Lung (tissue), 12 donors: ENCODE results near the gene PRDM15. TPM values are rescaled to one million over a fixed set of nuclear protein-coding genes. Genes with fewer than 3 reads are reported as not detected.

Experiments
- ATAC-seq: fragments of 200-7000 bp; cut with Tn5 transposase; one replicate; pipeline ENCODE4 v1.9.1; 2020; ENCODE audit warnings: moderate number of reproducible peaks; ENCODE audit not compliant: insufficient read depth, low FRiP score
- DNase-seq, 3 donors: peaks; one replicate each; pipeline ENCODE4 v3.0.0-alpha.2; 2013 to 2017
- H3K27ac ChIP-seq, 2 donors: one replicate each; pipeline ENCODE4 v1.5.1; 2013; ENCODE audit warnings: mild to moderate bottlenecking in 2 of 2, moderate library complexity in 2 of 2, control low read depth in 1 of 2, inconsistent platforms in 1 of 2, low read depth in 1 of 2, low read length in 1 of 2
- H3K27me3 ChIP-seq, 3 donors: one replicate each; pipeline ENCODE4 v1.5.1; 2013; ENCODE audit warnings: low read length in 2 of 3; ENCODE audit not compliant: control insufficient read depth in 3 of 3, insufficient read depth in 3 of 3
- H3K36me3 ChIP-seq, 4 donors: one replicate each; pipeline ENCODE4 v1.5.1; 2013; ENCODE audit warnings: low read length in 4 of 4, mild to moderate bottlenecking in 1 of 4, moderate library complexity in 1 of 4; ENCODE audit not compliant: control insufficient read depth in 4 of 4, insufficient read depth in 4 of 4
- H3K4me1 ChIP-seq, 5 donors: one replicate each; pipeline ENCODE4 v1.5.1; 2013; ENCODE audit warnings: low read length in 5 of 5, mild to moderate bottlenecking in 2 of 5, moderate library complexity in 1 of 5; ENCODE audit not compliant: control insufficient read depth in 5 of 5, insufficient read depth in 5 of 5
- H3K4me3 ChIP-seq: one replicate; pipeline ENCODE4 v1.5.1; 2013; ENCODE audit warnings: mild to moderate bottlenecking, control low read depth, moderate library complexity
- H3K9ac ChIP-seq, 2 donors: one replicate each; pipeline ENCODE4 v1.5.1; 2013; ENCODE audit warnings: low read length in 2 of 2, control low read depth in 1 of 2; ENCODE audit not compliant: insufficient read depth in 1 of 2
- H3K9me3 ChIP-seq, 4 donors: one replicate each; pipeline ENCODE4 v1.5.1; 2013; ENCODE audit warnings: low read length in 3 of 4, mild to moderate bottlenecking in 1 of 4, moderate library complexity in 1 of 4; ENCODE audit not compliant: control insufficient read depth in 4 of 4, insufficient read depth in 3 of 4
- CTCF ChIP-seq: IDR thresholded peaks from 2 replicates; pipeline ENCODE4 v1.5.1; 2012; ENCODE audit warnings: mild to moderate bottlenecking; ENCODE audit errors: control extremely low read depth, extremely low read depth
- WGBS, 2 donors: extraction: QIAGEN DNeasy Blood & Tissue Kit; methylation state at CpG; one replicate each; pipeline ENCODE4 v1.1.7; 2013; 5-methylcytosine and 5-hydroxymethylcytosine counted together
- polyA plus RNA-seq, 2 donors: library from polyadenylated mRNA; stranded (reverse); fragments of 200-250 nt; gene quantifications; one replicate each; pipeline ENCODE4 v1.2.1, GENCODE V29; 2013
- total RNA-seq, 2 donors: library from RNA; depleted of rRNA in 1 of 2; stranded (reverse); fragments of >200 nt in 1 of 2; gene quantifications; one replicate each; pipeline ENCODE4 v1.2.1, GENCODE V29; 2014 to 2021
- donor health status: control.
- donor health status: control.
- donor health status: Bipolar disorder and iron deficiency.
- donor health status: healthy.
- donor health status: DM: yes; HTN: yes; CAD: no.

The PRDM15 gene
- total and polyA plus RNA-seq, 4 donors: 2.4 to 7.2 (median 4.1) TPM

GRCh38 chr21:41881051-41881450 lies 1.9 kb upstream of the PRDM15 start:
- Histone ChIP-seq H3K27ac (no peak overlapping the region), H3K9me3 (no peaks in the 10 kb centered on the region), H3K4me3 (no peak overlapping the region), H3K27me3 (no peaks in the 10 kb centered on the region), H3K4me1 (peaks cover 0 to 10% (median 2%) of the 10 kb centered on the region in 5 donors), H3K36me3 (no peaks in the 10 kb centered on the region), H3K9ac (no peak overlapping the region)
- no peak for TF ChIP-seq CTCF
- no peak for DNase-seq
- 85% methylated on average over 6 of the region's 6 CpGs for WGBS, 2 donors
- no peak for ATAC-seq

- no peaks in the 10 kb centered on the region for H3K9me3 ChIP-seq
- H3K27ac ChIP-seq: no peak overlapping the region
- WGBS, 2 donors: 88 to 90% methylated on average over 9 of the region's 9 CpGs
- H3K36me3 ChIP-seq: no peaks in the 10 kb centered on the region
- DNase-seq: no peak
- no peak overlapping the region for H3K9ac ChIP-seq
- H3K27me3 ChIP-seq: no peaks in the 10 kb centered on the region
- H3K4me1 ChIP-seq: peaks cover 0 to 10% (median 2%) of the 10 kb centered on the region in 5 donors
- no peak overlapping the region for H3K4me3 ChIP-seq
- no peak for TF ChIP-seq CTCF
- no peak for ATAC-seq
Measured at GRCh38 chr21:41880153-41880552, 1.0 kb upstream of the PRDM15 start.

GRCh38 chr21:41878831-41879189 lies 334 bp downstream of the PRDM15 start:
- Histone ChIP-seq H3K4me1 (peaks cover 0 to 10% (median 2%) of the 10 kb centered on the region in 5 donors), H3K27me3 (no peaks in the 10 kb centered on the region), H3K4me3 (peak overlapping the region; percentile 83), H3K9me3 (no peaks in the 10 kb centered on the region), H3K9ac (peak overlapping the region in 1 of 2 donors; percentile 64), H3K27ac (no peak overlapping the region), H3K36me3 (no peaks in the 10 kb centered on the region)
- TF ChIP-seq CTCF: peak; percentile 3
- DNase-seq (peak; percentile 85 to 93 (median 86)), ATAC-seq (no peak)
- 1% methylated on average over 14 to 65 of the region's 65 CpGs for WGBS, 2 donors
